Skeletal muscle tissue (tissue), 4 donors: ENCODE data around the gene SUSD6. TPM values are rescaled to one million over a fixed set of nuclear protein-coding genes. Genes with fewer than 3 reads are reported as not detected.

ENCODE experiments used
- H3K27ac ChIP-seq: one replicate; pipeline ENCODE4 v1.7.0; 2013; ENCODE audit warnings: mild to moderate bottlenecking, low read depth, low read length, inconsistent platforms
- H3K27me3 ChIP-seq, 3 donors: one replicate each; pipeline ENCODE4 v1.7.0; 2013; ENCODE audit warnings: low read length in 3 of 3; ENCODE audit not compliant: control insufficient read depth in 3 of 3, insufficient read depth in 3 of 3
- H3K36me3 ChIP-seq, 3 donors: one replicate each; pipeline ENCODE4 v1.7.0; 2013; ENCODE audit warnings: low read length in 3 of 3; ENCODE audit not compliant: control insufficient read depth in 3 of 3, insufficient read depth in 3 of 3
- H3K4me1 ChIP-seq, 3 donors: one replicate each; pipeline ENCODE4 v1.7.0; 2013; ENCODE audit warnings: low read length in 3 of 3, mild to moderate bottlenecking in 3 of 3; ENCODE audit not compliant: control insufficient read depth in 3 of 3, insufficient read depth in 3 of 3
- H3K4me3 ChIP-seq, 3 donors: one replicate each; pipeline ENCODE4 v1.7.0; 2013; ENCODE audit warnings: low read length in 3 of 3
- H3K9ac ChIP-seq, 3 donors: one replicate each; pipeline ENCODE4 v1.7.0; 2013; ENCODE audit warnings: low read length in 3 of 3, mild to moderate bottlenecking in 3 of 3, moderate library complexity in 2 of 3, low read depth in 1 of 3
- H3K9me3 ChIP-seq, 3 donors: one replicate each; pipeline ENCODE4 v1.7.0; 2013; ENCODE audit warnings: low read length in 3 of 3; ENCODE audit not compliant: control insufficient read depth in 3 of 3
- total RNA-seq: library from RNA; depleted of rRNA; stranded (reverse); fragments of >200 nt; gene quantifications from one replicate; pipeline ENCODE4 v1.2.3, GENCODE V29; 2014
- donor health status: Osteomylitis.

Gene SUSD6
- total RNA-seq, 1 donor from 2014 or later, result 10.4 TPM

DNA sequence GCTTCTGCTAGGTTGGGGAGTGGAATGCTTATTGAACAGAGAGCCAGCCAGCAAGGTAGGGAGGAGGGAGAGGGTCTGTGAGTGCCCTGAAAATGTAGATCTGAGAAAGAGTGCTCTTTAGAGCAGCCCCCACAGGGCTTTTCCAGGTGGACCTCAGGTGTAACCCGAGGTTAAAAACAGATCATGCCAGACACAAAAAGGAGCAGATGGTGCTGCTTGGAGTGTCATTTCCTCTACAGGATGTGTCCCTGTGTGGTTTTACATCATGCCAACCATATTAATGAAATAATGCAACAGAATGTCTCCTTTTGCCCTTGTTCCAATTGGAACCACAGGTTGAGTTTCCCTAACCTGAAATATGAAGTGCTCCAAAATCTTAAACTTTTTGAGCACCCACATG, 6.4 kb downstream of the SUSD6 start:
- no peak overlapping the region for H3K27ac ChIP-seq
- H3K4me1 ChIP-seq, result peaks cover 62 to 73% (median 70%) of the 10 kb centered on the region in 3 donors
- H3K27me3 ChIP-seq, result no peaks in the 10 kb centered on the region
- H3K36me3 ChIP-seq, result no peaks in the 10 kb centered on the region
- H3K9me3 ChIP-seq, result no peaks in the 10 kb centered on the region
- no peak overlapping the region for H3K4me3 ChIP-seq
- H3K9ac ChIP-seq, result no peak overlapping the region

DNA sequence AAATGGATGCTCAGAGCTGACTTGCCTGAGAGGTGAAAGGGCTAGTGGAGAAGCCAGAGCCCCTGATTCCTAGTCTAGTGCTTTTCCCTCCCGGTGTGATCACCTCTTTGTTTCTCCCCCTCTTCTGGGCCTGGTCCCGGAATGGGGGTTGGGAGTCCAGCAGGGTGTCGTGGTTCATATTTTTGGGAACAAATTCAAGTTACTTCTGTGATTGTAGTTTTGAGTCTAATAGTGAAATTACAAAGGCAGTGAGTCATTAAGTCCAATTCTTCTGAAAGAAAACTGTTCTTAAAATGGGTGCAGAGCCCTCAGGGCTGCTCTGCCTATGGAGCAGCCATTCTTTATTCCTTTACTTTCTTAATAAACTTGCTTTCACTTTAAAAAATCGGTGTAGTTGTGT, 7.6 kb downstream of the SUSD6 start:
- Histone ChIP-seq H3K4me3 (no peak overlapping the region), H3K4me1 (peaks cover 53 to 64% (median 61%) of the 10 kb centered on the region in 3 donors), H3K27me3 (no peaks in the 10 kb centered on the region), H3K9me3 (no peaks in the 10 kb centered on the region), H3K36me3 (no peaks in the 10 kb centered on the region), H3K27ac (no peak overlapping the region), H3K9ac (no peak overlapping the region)

DNA sequence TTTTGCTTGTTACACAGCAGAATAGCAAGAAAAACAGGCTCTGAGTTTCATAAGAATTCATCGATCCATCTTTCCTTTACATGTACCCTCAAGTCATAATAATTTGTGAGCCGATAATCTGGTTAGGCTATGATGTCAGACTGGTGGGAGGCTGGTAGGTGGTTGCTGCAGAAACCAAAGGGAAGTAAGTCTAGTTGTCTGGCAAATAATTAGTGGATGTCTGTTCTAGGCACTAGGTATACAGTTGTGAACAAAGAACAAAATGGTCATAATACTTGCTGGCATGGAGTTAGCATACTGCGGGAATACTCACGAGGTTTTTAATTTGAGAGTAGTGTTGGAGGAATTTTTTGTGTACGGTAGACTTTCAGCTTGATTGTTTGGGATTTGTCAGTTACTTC, 8.8 kb downstream of the SUSD6 start:
- Histone ChIP-seq H3K4me3 (no peak overlapping the region), H3K9ac (no peak overlapping the region), H3K27ac (no peak overlapping the region), H3K36me3 (no peaks in the 10 kb centered on the region), H3K4me1 (peaks cover 47 to 56% (median 51%) of the 10 kb centered on the region in 3 donors), H3K9me3 (no peaks in the 10 kb centered on the region), H3K27me3 (no peaks in the 10 kb centered on the region)

DNA sequence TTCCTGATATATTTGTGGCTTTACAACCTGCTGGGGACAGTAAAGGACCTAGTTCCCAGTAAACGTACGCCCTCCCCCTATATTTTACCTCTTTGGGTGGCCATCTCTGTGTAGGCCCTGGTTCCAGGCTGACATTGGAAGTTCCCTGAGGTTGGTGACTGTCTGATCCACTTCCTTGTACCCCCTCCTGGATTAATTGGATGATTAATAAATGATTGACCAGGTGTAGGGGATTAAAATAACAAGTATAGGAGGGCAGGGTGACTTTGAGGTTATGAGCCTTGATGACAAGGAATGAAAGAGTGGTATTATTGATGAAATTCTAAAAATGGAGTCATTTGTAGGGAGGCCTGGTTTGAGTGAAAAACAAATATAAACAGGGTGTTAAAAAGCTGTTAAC, 9.6 kb downstream of the SUSD6 start:
- H3K9me3 ChIP-seq, result no peaks in the 10 kb centered on the region
- H3K27ac ChIP-seq, result no peak overlapping the region
- no peak overlapping the region for H3K9ac ChIP-seq
- H3K36me3 ChIP-seq, result no peaks in the 10 kb centered on the region
- no peak overlapping the region for H3K4me3 ChIP-seq
- peaks cover 47 to 56% (median 51%) of the 10 kb centered on the region in 3 donors for H3K4me1 ChIP-seq
- H3K27me3 ChIP-seq, result no peaks in the 10 kb centered on the region

DNA sequence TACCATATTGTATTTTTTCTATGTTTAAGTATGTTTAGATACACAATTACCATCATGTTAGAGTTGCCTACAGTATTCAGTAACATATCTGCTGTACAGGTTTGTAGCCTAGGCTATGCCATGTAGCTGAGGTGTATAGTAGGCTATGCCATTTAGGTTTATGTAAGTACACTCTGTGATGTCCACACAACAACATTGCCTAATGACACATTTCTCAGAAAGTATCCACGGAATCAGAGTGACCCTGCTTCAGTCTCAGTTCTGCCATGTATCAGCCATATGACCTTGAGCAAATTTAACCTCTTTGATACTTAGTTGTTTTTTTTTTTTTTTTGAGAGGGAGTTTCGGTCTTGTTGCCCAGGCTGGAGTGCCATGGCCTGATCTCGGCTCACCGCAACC, 12.7 kb downstream of the SUSD6 start:
- H3K9ac ChIP-seq, result no peak overlapping the region
- no peak overlapping the region for H3K4me3 ChIP-seq
- H3K36me3 ChIP-seq, result no peaks in the 10 kb centered on the region
- no peaks in the 10 kb centered on the region for H3K9me3 ChIP-seq
- H3K4me1 ChIP-seq, result peaks cover 28 to 40% (median 30%) of the 10 kb centered on the region in 3 donors
- no peaks in the 10 kb centered on the region for H3K27me3 ChIP-seq
- no peak overlapping the region for H3K27ac ChIP-seq

DNA sequence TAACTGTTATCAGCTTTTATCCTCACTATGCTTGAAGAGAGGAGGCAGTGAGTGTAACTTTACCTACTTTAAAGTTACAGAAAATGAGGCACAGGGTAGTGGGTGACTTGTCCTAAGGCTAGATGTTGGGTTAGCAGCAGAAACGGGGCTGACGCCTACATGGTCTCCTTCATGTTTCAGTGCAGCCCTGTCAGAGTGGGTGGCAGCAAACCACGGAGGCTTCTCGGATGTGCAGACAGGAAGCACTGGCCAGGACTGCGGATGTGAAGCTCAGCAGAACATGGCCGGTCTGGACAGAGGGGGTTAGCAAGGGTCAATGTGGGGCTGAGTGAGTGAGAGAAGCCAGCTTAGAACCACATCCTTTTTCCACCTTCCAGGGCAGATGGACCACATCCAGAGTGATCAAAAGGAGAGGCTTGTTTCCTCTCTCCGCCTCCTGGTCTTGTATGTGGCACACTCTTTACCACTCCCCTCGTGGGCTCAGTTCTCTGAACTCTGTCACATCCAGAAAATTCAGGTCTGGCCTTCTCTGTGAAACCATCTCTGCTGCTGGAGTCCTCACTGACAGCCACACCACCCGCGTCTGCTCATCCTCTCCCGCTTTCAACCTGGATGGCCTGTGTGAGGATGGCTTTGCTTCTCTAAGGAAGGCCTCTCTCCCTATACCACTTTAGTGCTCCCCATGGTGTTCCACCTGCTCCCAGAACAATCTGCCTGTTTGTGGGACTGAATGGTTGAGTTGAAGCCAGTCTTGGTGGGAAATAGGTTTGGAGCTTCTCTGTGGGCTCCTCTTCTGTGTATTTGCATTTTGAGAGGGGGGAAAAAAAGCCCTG, 14.1 kb downstream of the SUSD6 start:
- Histone ChIP-seq H3K36me3 (no peaks in the 10 kb centered on the region), H3K4me3 (no peak overlapping the region), H3K4me1 (peaks cover 30 to 48% (median 37%) of the 10 kb centered on the region in 3 donors), H3K9me3 (no peaks in the 10 kb centered on the region), H3K9ac (peak overlapping the region in 2 of 3 donors; percentile 33 to 35), H3K27me3 (no peaks in the 10 kb centered on the region), H3K27ac (peak overlapping the region; percentile 32)

DNA sequence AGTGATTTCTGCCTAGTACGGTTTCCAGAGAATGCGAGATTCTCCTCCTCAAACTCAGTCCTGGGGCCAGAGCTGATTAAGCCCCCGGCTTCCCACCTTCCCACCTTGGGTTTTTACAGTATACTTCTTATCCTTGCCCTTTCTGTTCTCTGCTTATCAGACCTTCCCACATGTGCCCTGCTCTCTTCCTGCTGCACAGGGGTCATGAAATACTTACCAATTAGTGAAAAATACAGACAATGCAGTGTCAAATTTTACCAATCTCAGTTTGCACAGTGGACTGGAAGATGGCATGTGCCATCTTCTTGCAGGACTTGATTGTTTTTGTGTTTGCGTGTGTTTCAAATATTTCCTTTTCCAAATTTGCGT, 14.7 kb downstream of the SUSD6 start:
- Histone ChIP-seq H3K27ac (peak overlapping the region; percentile 32), H3K4me3 (no peak overlapping the region), H3K36me3 (no peaks in the 10 kb centered on the region), H3K4me1 (peaks cover 31 to 47% (median 38%) of the 10 kb centered on the region in 3 donors), H3K9me3 (no peaks in the 10 kb centered on the region), H3K27me3 (no peaks in the 10 kb centered on the region), H3K9ac (no peak overlapping the region)

DNA sequence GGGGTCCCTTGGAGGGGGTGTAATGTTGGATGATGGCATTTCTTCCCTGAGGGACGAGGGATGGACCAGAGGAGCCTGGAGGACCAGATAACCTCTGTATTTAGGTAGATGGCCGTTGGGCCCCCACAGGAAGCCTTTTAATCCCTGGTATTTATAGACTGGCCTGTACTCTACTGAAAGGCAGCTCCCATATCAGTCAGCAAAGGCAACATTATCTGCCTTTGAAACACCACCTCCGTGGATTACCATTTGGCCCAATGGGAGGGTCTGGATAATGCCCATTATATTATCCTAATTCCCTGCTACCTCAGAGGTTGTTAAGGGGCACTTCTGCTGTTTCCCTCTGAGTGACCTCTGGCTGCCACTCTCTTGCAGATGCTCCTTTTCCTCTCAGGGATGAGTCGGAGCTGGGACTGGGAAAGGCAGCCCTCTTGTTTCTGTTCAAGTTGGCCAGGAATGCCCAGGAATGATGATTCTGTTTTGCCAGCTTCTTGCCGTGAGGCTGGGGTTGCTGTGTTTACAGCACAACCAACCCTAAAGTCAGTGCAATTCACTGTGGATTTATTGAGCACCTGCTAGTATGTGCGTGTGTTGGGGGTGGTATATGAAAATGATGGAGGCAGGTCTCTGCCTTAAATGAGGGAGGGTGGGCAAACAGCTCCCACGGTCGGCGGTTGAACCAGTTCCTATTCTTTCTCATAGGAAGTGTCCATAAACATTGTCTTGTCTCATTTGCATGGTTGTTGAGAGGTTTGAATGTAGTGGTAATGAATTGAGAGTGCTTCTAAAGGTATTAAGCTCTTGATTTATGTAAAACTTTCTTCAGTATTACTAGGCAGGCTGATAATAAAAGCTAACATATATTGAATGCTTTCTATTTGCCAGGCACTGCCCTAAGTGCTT, 18.1 kb downstream of the SUSD6 start:
- Histone ChIP-seq H3K27ac (no peak overlapping the region), H3K9ac (no peak overlapping the region), H3K4me1 (peaks cover 57 to 69% (median 67%) of the 10 kb centered on the region in 3 donors)

DNA sequence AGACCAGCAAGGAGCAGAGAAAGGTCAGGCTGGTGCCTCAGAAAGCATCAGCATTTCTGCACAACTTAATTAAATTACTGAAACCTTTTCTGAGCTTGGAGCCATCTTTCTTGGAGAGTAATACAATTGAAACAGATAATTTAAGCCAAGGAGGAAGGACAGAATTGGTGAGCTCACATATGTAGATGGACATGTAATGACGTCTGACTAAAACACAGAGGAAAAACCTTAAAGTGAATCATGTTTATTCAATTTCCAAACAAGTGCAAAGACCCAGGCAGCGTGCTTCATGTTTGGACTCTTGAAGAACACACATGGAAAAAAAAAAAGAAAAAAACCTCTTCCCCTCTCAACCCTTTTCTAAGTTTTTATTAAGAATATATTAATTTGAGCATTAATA, 19.0 kb downstream of the SUSD6 start:
- Histone ChIP-seq H3K27me3 (no peaks in the 10 kb centered on the region), H3K9me3 (no peaks in the 10 kb centered on the region), H3K9ac (peak overlapping the region in 1 of 3 donors; percentile 13), H3K4me1 (peaks cover 56 to 74% (median 68%) of the 10 kb centered on the region in 3 donors), H3K27ac (no peak overlapping the region), H3K36me3 (no peaks in the 10 kb centered on the region), H3K4me3 (no peak overlapping the region)

More for the DNA sequence above, 18.1 kb downstream of the SUSD6 start:
- Histone ChIP-seq H3K9me3 (no peaks in the 10 kb centered on the region), H3K4me3 (no peak overlapping the region), H3K36me3 (no peaks in the 10 kb centered on the region), H3K27me3 (no peaks in the 10 kb centered on the region)

DNA sequence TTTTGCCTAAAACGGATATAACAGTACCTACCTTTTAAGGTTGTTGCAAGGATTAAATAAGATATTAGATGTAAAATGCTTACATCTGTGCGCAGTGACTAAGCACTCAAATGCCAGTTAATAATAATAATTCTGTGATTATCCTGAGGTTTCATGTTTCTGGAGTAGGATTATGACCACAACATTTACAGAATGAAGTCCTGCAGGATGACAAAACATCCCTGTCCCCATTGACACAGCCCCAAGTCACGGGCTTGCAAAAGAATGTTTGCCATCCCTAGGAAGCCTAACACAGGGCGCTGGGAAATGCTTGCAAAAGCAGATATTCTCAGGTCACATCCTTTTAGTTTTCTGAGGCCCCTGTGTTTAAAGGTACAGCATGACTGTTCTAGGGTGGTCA, 20.1 kb downstream of the SUSD6 start:
- Histone ChIP-seq H3K27ac (peak overlapping the region; percentile 56), H3K4me1 (peaks cover 59 to 77% (median 71%) of the 10 kb centered on the region in 3 donors), H3K9ac (no peak overlapping the region), H3K9me3 (no peaks in the 10 kb centered on the region), H3K36me3 (no peaks in the 10 kb centered on the region), H3K4me3 (no peak overlapping the region), H3K27me3 (no peaks in the 10 kb centered on the region)
